GM21423 (cell line): Measurements from ENCODE around the gene POLG2.

Experiments used
- ATAC-seq: cut with Tn5 transposase; IDR thresholded peaks from one replicate; pipeline ENCODE4 v1.9.1; 2021; ENCODE audit warnings: mild to moderate bottlenecking, moderate library complexity; ENCODE audit not compliant: unreplicated experiment

POLG2 gene

GRCh38 chr17:64496786-64497564, at the start of gene POLG2:
TSS of gene POLG2 (minus strand) at chr17:64497054. CDS start at chr17:64496968, 86 bp downstream.
- peak; percentile 77 for ATAC-seq

- ATAC-seq: no peak
Measured at GRCh38 chr17:64544742-64545141, 47.9 kb upstream of the POLG2 start.

- no peak for ATAC-seq
Measured at GRCh38 chr17:64540118-64540776, 43.4 kb upstream of the POLG2 start.

GRCh38 chr17:64538508-64539130, 41.8 kb upstream of the POLG2 start:
- ATAC-seq: no peak

- no peak for ATAC-seq
Measured at GRCh38 chr17:64537488-64537887, 40.6 kb upstream of the POLG2 start.

GRCh38 chr17:64536913-64537312, 40.1 kb upstream of the POLG2 start:
- no peak for ATAC-seq

GRCh38 chr17:64535357-64535756, 38.5 kb upstream of the POLG2 start:
- ATAC-seq: no peak

- no peak for ATAC-seq
Measured at GRCh38 chr17:64534187-64534586, 37.3 kb upstream of the POLG2 start.

- no peak for ATAC-seq
Measured at GRCh38 chr17:64533784-64534183, 36.9 kb upstream of the POLG2 start.

- no peak for ATAC-seq
Measured at GRCh38 chr17:64532409-64532808, 35.6 kb upstream of the POLG2 start.

GRCh38 chr17:64531955-64532371, 35.1 kb upstream of the POLG2 start:
- ATAC-seq: no peak

GRCh38 chr17:64529221-64529620, 32.4 kb upstream of the POLG2 start:
- ATAC-seq: no peak

- no peak for ATAC-seq
Measured at GRCh38 chr17:64527914-64528313, 31.1 kb upstream of the POLG2 start.

GRCh38 chr17:64520359-64520758, 23.5 kb upstream of the POLG2 start:
- ATAC-seq: no peak

GRCh38 chr17:64519601-64520000, 22.7 kb upstream of the POLG2 start:
- no peak for ATAC-seq

GRCh38 chr17:64515829-64516228, 19.0 kb upstream of the POLG2 start:
- ATAC-seq: no peak

GRCh38 chr17:64515419-64515818, 18.6 kb upstream of the POLG2 start:
- no peak for ATAC-seq

- ATAC-seq: no peak
Measured at GRCh38 chr17:64509179-64509578, 12.3 kb upstream of the POLG2 start.

GRCh38 chr17:64508683-64509082, 11.8 kb upstream of the POLG2 start:
- ATAC-seq: no peak

GRCh38 chr17:64507413-64507782, 10.5 kb upstream of the POLG2 start:
- ATAC-seq: peak; percentile 13

- peak; percentile 51 for ATAC-seq
Measured at GRCh38 chr17:64506576-64507412, 9.9 kb upstream of the POLG2 start, which contains the start of gene CEP95. TSS of gene CEP95 (plus strand) at chr17:64506977. CDS start at chr17:64507098, 121 bp downstream.
